ENCODE data around the gene GAS7. TPM values are rescaled to one million over a fixed set of nuclear protein-coding genes. Genes with fewer than 3 reads are reported as not detected.

Gene GAS7
- total RNA-seq, 2 donors from 2014 or later, result 8.0 to 20.1 TPM

DNA sequence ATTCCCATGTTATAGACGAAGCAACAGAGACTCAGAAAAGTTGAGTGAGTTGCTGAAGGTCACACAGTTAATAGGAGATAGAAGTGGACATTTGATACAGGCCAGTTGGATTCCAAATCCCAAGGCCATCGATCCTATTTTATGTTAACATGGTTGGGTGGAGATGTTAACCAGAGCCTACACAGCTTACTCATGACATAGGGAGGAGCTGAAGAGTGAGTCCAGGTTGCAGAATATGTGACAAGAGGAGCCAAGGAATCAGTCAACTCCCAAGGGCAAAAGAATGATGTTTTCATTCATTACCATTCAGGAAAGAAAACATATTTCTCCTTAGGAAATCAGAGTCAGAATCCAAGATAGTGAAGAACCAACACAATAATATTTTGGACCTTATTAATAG, 40.3 kb upstream of the GAS7 start:
- Histone ChIP-seq H3K27ac (no peak overlapping the region), H3K4me1 (no peaks in the 10 kb centered on the region), H3K36me3 (replicated peaks in 1 of 2; ENCODE audit: insufficient read depth in 1 of 2, low read depth in 2 of 2) (no peaks in the 10 kb centered on the region), H3K4me3 (no peak overlapping the region), H3K27me3 (no peaks in the 10 kb centered on the region), H3K9me3 (peaks cover 0 to 8% (median 0%) of the 10 kb centered on the region in 3 donors)
- 40 to 49% methylated on average over 2 of the region's 2 CpGs for WGBS, 2 donors
- DNase-seq (no peak), ATAC-seq (no peak)
- intact Hi-C loops (cut with DNase I), result no loop called here
- TF ChIP-seq POLR2A (IDR thresholded peaks at IDR 0.05), result no peak
- TF ChIP-seq, protein P1, sequence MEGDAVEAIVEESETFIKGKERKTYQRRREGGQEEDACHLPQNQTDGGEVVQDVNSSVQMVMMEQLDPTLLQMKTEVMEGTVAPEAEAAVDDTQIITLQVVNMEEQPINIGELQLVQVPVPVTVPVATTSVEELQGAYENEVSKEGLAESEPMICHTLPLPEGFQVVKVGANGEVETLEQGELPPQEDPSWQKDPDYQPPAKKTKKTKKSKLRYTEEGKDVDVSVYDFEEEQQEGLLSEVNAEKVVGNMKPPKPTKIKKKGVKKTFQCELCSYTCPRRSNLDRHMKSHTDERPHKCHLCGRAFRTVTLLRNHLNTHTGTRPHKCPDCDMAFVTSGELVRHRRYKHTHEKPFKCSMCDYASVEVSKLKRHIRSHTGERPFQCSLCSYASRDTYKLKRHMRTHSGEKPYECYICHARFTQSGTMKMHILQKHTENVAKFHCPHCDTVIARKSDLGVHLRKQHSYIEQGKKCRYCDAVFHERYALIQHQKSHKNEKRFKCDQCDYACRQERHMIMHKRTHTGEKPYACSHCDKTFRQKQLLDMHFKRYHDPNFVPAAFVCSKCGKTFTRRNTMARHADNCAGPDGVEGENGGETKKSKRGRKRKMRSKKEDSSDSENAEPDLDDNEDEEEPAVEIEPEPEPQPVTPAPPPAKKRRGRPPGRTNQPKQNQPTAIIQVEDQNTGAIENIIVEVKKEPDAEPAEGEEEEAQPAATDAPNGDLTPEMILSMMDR (IDR thresholded peaks at IDR 0.05), result no peak

DNA sequence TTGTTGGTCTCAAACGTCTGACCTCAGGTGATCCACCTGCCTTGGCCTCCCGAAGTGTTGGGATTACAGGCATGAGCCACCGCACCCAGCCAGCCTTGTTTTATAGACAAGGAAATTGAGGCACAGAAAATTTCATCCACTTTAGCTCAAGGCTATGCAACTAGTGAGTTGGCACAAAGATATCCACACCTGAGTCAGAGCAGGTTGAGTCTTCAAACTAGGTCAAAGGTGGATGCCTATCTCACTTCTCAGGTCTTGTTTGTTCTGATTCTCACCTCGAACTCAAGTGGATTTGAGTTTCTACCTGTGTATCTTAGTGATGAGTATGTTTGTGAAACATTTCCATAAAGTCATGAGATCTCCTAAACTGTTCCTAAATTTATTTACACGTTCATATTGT, 35.6 kb upstream of the GAS7 start:
- no peaks in the 10 kb centered on the region for H3K9me3 ChIP-seq
- H3K27me3 ChIP-seq, result no peaks in the 10 kb centered on the region
- H3K36me3 ChIP-seq (replicated peaks in 1 of 2; ENCODE audit: insufficient read depth in 1 of 2, low read depth in 2 of 2), result no peaks in the 10 kb centered on the region
- intact Hi-C loops (cut with DNase I), result no loop called here
- WGBS, 2 donors, result 56 to 67% methylated on average over 5 of the region's 5 CpGs
- H3K4me1 ChIP-seq, result no peaks in the 10 kb centered on the region
- no peak for ATAC-seq
- no peak for DNase-seq
- TF ChIP-seq, protein P1 (IDR thresholded peaks at IDR 0.05), result no peak
- H3K4me3 ChIP-seq, result no peak overlapping the region
- H3K27ac ChIP-seq, result no peak overlapping the region

DNA sequence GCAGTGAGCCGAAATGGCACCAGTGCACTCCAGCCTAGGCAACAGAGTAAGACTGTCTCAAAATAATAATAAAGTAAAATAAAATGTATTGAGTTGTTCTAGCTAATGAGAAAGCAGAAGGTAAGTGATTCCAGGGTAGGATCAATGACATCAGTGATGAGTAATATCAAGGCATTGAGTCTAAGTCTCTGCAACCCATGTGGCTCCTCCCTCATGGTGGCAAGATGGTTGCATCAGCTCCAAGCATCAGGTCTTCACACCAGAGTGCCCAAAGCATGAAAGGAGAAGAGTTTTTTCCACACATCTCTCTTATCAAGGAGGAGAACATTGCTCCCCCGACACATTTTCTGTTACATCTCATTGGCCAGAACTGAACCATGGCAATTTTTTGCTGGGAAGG, 34.8 kb upstream of the GAS7 start:
- Histone ChIP-seq H3K36me3 (replicated peaks in 1 of 2; ENCODE audit: insufficient read depth in 1 of 2, low read depth in 2 of 2) (no peaks in the 10 kb centered on the region), H3K4me1 (no peaks in the 10 kb centered on the region), H3K4me3 (no peak overlapping the region), H3K27ac (no peak overlapping the region), H3K9me3 (no peaks in the 10 kb centered on the region), H3K27me3 (no peaks in the 10 kb centered on the region)
- WGBS, 2 donors, result 51 to 67% methylated on average over 2 of the region's 2 CpGs
- intact Hi-C loops (cut with DNase I), result no loop called here
- no peak for ATAC-seq
- TF ChIP-seq POLR2A (IDR thresholded peaks at IDR 0.05), result no peak
- no peak for DNase-seq

DNA sequence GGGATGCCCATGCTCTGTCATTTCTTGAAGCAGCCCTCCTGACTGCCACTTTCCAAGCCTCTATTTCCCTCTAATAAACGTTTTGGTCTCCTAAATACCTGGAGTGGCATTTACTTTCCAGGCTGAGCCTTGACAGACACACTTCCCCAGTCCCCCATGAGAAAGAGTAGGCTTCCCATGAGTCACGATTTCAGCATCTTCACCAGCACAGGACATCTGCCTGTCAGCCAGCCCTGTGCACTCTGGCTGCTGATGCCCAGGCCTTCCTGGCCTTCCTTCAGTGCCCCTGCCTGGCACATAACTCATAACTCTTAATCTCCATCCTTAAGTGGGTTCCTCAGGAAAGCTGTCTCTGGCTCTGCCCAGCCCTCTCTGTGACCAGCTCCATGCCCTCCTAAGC, 30.8 kb upstream of the GAS7 start:
- H3K9me3 ChIP-seq, result no peaks in the 10 kb centered on the region
- TF ChIP-seq POLR2A (IDR thresholded peaks at IDR 0.05), result no peak
- TF ChIP-seq, protein P1 (IDR thresholded peaks at IDR 0.05), result no peak
- intact Hi-C loops (cut with DNase I), result no loop called here
- no peak overlapping the region for H3K27ac ChIP-seq
- no peaks in the 10 kb centered on the region for H3K4me1 ChIP-seq
- no peak overlapping the region for H3K4me3 ChIP-seq
- H3K27me3 ChIP-seq, result no peaks in the 10 kb centered on the region
- no peaks in the 10 kb centered on the region for H3K36me3 ChIP-seq (replicated peaks in 1 of 2; ENCODE audit: insufficient read depth in 1 of 2, low read depth in 2 of 2)
- no peak for DNase-seq
- WGBS, 2 donors, result 28 to 30% methylated on average over 2 of the region's 2 CpGs
- ATAC-seq, result no peak

DNA sequence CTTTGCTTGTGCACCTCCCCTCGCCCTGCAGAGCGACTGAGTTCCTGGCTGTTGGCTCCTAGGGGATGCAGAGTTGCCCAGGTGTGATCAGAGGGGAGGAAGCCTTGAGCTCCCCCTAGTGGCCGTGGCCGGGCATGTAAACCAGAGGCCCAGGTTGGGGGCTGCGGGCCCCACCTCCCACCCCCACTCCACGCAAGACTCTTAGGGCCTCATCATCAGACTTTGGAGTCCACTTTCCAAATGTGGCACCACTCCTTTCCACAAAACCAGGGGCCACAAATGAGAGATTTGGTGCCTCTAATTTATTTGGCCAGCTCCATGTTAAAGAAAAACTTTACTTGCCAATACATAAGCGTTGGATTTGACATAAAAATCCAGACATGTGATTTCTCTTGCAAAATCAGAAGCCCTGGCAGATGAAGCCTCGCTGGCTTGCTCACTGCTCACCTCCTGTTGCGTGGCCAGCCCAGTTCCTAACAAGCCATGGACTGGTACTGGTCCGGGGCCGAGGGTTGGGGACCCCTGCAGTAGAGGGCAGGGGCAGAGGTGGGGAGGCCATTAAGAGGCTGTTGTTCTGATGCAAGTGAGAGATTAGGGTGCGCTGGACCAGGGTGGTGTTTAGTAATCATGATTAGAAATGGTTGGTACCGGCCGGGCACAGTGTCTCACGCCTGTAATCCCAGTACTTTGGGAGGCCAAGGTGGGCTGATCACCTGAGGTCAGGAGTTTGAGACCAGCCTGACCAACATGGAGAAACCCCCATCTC, 28.7 kb upstream of the GAS7 start:
- TF ChIP-seq, protein P1 (IDR thresholded peaks at IDR 0.05), result peak in 6 of 7 experiments; percentile 16 to 42 (median 33)
- no peak for TF ChIP-seq POLR2A (IDR thresholded peaks at IDR 0.05)
- peak in 2 of 4 donors; percentile 19 to 41 for DNase-seq
- Histone ChIP-seq H3K9me3 (no peaks in the 10 kb centered on the region), H3K27ac (no peak overlapping the region), H3K4me3 (no peak overlapping the region), H3K4me1 (no peaks in the 10 kb centered on the region), H3K27me3 (no peaks in the 10 kb centered on the region), H3K36me3 (replicated peaks in 1 of 2; ENCODE audit: insufficient read depth in 1 of 2, low read depth in 2 of 2) (no peaks in the 10 kb centered on the region)
- ATAC-seq, result no peak
- 47 to 54% methylated on average over 11 to 15 of the region's 15 CpGs for WGBS, 2 donors
- intact Hi-C loops (cut with DNase I), result no loop called here
